ENCODE measurements around the gene SLC22A5. TPM values are rescaled to one million over a fixed set of nuclear protein-coding genes. Genes with fewer than 3 reads are reported as not detected.

Gene SLC22A5
- total and polyA plus RNA-seq, 10 of the 15 experiments (the other 5 are each of a cell fraction or from before 2014, with no cell fraction given) = 1.1 to 4.4 (median 2.3) TPM

- Histone ChIP-seq H3K27me3 (replicated peaks in 1 of 2; ENCODE audit: control insufficient read depth in 2 of 2, insufficient read depth in 2 of 2, low read length in 1 of 2) (no peaks in the 10 kb centered on the region), H3K9me3 (replicated peaks; ENCODE audit: control insufficient read depth, insufficient read depth, low read length) (no peaks in the 10 kb centered on the region), H3K4me3 (no peak overlapping the region), H2AFZ (ENCODE audit: control insufficient read depth, low read depth, low read length) (no peak overlapping the region), H3K27ac (ENCODE audit: control insufficient read depth, insufficient read depth) (no peak overlapping the region), H3K4me1 (ENCODE audit: control insufficient read depth, insufficient read depth, low read length) (no peaks in the 10 kb centered on the region), H3K4me2 (ENCODE audit: control insufficient read depth, insufficient read depth) (no peak overlapping the region), H3K9ac (ENCODE audit: control insufficient read depth, insufficient read depth, low read length) (no peak overlapping the region), H3K36me3 (ENCODE audit: control insufficient read depth in 2 of 2, insufficient read depth in 2 of 2, low read length in 1 of 2) (no peaks in the 10 kb centered on the region), H3K79me2 (ENCODE audit: control insufficient read depth, insufficient read depth, low read length) (no peaks in the 10 kb centered on the region), H4K20me1 (ENCODE audit: control insufficient read depth, insufficient read depth) (no peaks in the 10 kb centered on the region)
- in situ Hi-C loops (cut with MboI) (no loop called here), intact Hi-C loops (cut with micrococcal nuclease; ENCODE audit: unreplicated experiment) (no loop called here)
- ATAC-seq (no peak), FAIRE-seq (no peak), DNase-seq (ENCODE audit: low read depth, low spot score) (no peak)
- BruUV-seq (replicated peaks) = no TSS peak
- ChIA-PET CTCF (interaction anchor here (0.8 to 22.4 kb wide), 4 partner anchors 10 to 188 kb away, joined by 3 to 481 read pairs (median 6); no protein-coding TSS in a partner anchor), RAD21 (ENCODE audit: unreplicated experiment) (interaction anchor here (1.2 kb wide), 1 partner anchor 84 kb away, joined by 4 read pairs; no protein-coding TSS in a partner anchor), POLR2A (no interaction called here), SMC1A (ENCODE audit: uncharacterized antibody, unreplicated experiment) (interaction anchor here (1.6 to 3.0 kb wide), 2 partner anchors 44 to 140 kb away, joined by 7 to 11 read pairs; no protein-coding TSS in a partner anchor)
- 73% methylated on average over 7 of the region's 7 CpGs for WGBS (ENCODE audit: insufficient coverage, insufficient replicate concordance, low lambda C conversion rate, missing lambda C conversion rate)
- TF ChIP-seq EED (IDR thresholded peaks at IDR 0.05; ENCODE audit: low read depth) (no peak), NR2C1 (IDR thresholded peaks at IDR 0.05) (no peak), POU2F2 (IDR thresholded peaks at IDR 0.05; ENCODE audit: borderline replicate concordance, low read depth, low read length) (no peak), NFYB (IDR thresholded peaks at IDR 0.05; ENCODE audit: insufficient read depth, low read depth, low read length) (no peak), KDM1A (IDR thresholded peaks at IDR 0.05; ENCODE audit: borderline replicate concordance) (no peak), LARP7 (IDR thresholded peaks at IDR 0.05) (no peak), SUPT20H (IDR thresholded peaks at IDR 0.05; ENCODE audit: borderline replicate concordance, control insufficient read depth, low read depth, low read length) (no peak), ELK1 (IDR thresholded peaks at IDR 0.05; ENCODE audit: low read depth, low read length) (no peak), FOXK2 (IDR thresholded peaks at IDR 0.05) (no peak), ZNF207 (IDR thresholded peaks at IDR 0.05; ENCODE audit: borderline replicate concordance) (no peak), USF1 (IDR thresholded peaks at IDR 0.05; ENCODE audit: borderline replicate concordance, extremely low read length, insufficient read depth, low read depth, low read length) (no peak), POLR2A (IDR thresholded peaks at IDR 0.05; ENCODE audit: low read depth, low read length) (no peak), E4F1 (IDR thresholded peaks at IDR 0.05; ENCODE audit: borderline replicate concordance, partially characterized antibody) (no peak), ZNF217 (IDR thresholded peaks at IDR 0.05) (no peak), HDAC6 (IDR thresholded peaks at IDR 0.05; ENCODE audit: unreplicated experiment) (no peak)
- TF ChIP-seq, protein P1, sequence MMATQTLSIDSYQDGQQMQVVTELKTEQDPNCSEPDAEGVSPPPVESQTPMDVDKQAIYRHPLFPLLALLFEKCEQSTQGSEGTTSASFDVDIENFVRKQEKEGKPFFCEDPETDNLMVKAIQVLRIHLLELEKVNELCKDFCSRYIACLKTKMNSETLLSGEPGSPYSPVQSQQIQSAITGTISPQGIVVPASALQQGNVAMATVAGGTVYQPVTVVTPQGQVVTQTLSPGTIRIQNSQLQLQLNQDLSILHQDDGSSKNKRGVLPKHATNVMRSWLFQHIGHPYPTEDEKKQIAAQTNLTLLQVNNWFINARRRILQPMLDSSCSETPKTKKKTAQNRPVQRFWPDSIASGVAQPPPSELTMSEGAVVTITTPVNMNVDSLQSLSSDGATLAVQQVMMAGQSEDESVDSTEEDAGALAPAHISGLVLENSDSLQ (IDR thresholded peaks at IDR 0.05) = no peak
- TF ChIP-seq, protein P2, sequence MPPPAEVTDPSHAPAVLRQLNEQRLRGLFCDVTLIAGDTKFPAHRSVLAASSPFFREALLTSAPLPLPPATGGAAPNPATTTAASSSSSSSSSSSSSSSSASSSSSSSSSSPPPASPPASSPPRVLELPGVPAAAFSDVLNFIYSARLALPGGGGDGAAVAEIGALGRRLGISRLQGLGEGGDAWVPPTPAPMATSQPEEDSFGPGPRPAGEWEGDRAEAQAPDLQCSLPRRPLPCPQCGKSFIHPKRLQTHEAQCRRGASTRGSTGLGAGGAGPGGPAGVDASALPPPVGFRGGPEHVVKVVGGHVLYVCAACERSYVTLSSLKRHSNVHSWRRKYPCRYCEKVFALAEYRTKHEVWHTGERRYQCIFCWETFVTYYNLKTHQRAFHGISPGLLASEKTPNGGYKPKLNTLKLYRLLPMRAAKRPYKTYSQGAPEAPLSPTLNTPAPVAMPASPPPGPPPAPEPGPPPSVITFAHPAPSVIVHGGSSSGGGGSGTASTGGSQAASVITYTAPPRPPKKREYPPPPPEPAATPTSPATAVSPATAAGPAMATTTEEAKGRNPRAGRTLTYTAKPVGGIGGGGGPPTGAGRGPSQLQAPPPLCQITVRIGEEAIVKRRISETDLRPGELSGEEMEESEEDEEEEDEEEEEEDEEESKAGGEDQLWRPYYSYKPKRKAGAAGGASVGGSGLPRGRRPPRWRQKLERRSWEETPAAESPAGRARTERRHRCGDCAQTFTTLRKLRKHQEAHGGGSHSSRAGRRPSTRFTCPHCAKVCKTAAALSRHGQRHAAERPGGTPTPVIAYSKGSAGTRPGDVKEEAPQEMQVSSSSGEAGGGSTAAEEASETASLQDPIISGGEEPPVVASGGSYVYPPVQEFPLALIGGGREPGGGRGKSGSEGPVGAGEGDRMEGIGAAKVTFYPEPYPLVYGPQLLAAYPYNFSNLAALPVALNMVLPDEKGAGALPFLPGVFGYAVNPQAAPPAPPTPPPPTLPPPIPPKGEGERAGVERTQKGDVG (CRISPR knock-in tag; IDR thresholded peaks at IDR 0.05) = no peak
These were observed 8.2 kb downstream of the SLC22A5 start for GRCh38 chr5:132377738-132378137.

All from GM12878 (cell line).